GOT3 (cell line): ENCODE measurements around the gene SRGAP2C.
A peak's percentile ranks its signal among the peaks of the same experiment; 100 is the strongest.
"Not testable (repeated sequence)": the region's sequence is repeated elsewhere in the genome, so short reads cannot be mapped to it uniquely, and the experiment has no call there.

Experiments used
- DNase-seq: peaks from one replicate; lab custom pipeline; 2025; ENCODE audit warnings: mixed read lengths; lab: John Stamatoyannopoulos, UW

Gene SRGAP2C

DNA sequence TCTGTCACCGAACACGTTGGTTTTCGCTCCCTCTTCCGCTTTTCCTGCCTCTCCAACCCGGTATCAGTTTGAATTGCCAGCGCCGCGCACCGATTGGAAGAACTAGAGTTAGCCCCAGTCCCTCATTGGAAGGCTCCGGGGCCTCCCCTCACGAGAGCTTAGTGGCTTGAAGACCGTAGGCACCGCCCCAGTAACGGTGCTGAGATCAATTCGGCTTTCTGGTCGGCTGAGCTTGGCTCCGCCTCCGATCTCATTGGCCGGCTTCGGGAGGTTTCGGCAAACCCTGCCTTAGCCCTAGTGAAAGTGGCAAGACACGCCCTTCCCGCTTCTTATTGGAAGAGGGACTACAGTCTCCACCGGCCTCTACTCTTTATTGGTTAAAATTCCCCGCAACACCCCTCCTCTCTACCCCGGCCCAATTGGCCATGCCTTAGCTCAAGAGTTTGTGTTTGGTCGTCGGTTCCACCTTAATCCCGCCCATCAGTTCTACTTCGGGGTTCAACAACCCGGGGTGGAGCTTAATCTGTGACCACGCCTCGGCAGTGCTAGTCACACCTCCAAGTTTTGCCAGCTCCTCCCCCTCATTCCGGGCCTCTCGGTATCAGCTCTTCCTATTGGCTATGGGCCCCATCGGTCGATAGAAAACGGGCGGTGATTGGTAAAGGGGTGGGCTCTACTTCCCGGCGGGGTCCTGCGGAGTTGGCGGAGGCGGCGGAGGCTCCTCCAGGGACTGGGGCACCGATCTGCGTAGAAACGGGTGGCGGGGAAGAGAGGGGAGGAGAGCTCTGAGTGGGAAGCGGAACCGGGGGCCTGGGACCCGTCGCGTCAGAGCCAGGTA, at the start of gene SRGAP2C, which contains the start of gene FAM72B:
TSS of gene SRGAP2C (plus strand) at position 686 of the 838 bp plus-strand sequence. CDS start 2,472 bp downstream, outside the sequence.
TSS of gene FAM72B (minus strand) at position 51 of the 838 bp plus-strand sequence. CDS start 851 bp downstream, outside the sequence.
- DNase-seq: peak; percentile 62

DNA sequence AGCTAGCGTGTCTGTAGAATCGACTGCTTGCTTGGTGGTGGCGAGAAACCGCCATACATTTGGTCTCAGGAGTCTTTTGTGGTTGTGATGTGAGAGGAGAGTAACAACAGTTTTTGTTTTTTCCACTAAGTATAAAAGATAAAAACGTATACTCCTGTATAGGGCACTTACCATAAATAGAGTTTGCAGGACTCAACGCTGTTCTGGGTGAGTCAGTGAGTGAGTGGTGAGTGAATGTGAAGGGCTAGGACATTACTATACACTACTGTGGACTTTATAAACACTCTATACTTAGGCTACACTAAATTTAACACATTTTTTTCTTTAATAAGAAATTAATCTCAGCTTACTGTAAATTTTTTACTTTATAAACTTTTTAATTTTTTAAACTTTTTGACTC, 44.4 kb upstream of the SRGAP2C start:
- DNase-seq: not testable (repeated sequence)

DNA sequence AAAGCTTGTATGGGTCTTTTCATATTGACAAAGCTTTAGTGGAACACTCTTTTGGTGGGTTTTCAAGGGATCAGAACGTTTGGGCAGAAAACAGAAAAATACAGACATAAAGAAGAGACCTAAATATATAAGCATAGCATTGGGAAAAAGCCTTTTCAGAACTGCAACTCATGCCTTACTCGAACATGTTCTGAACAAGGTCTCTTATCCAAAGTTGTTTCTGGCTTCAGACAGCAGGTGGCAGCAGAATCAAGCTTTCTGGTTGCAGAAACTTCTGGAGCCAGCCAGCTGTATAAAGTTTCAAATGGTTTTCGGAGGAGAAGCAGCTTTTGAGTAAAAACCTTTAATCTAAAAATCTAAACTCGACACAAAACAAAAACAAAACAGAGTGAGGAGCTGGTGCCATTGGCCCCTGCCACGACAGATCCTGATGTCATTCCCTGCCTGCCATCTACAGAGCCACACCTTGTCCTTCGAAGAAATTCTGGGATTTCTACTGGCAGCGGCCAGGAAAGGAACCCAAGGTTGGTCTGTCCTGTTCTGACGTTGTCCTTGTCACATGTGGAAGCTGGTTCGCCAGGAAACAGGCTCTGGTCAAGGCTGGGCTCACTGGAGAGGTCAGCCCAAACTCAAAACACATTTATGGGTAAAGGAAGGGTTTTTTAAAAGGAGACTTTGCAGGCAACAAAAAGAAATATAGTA, 36.1 kb upstream of the SRGAP2C start:
- not testable (repeated sequence) for DNase-seq

DNA sequence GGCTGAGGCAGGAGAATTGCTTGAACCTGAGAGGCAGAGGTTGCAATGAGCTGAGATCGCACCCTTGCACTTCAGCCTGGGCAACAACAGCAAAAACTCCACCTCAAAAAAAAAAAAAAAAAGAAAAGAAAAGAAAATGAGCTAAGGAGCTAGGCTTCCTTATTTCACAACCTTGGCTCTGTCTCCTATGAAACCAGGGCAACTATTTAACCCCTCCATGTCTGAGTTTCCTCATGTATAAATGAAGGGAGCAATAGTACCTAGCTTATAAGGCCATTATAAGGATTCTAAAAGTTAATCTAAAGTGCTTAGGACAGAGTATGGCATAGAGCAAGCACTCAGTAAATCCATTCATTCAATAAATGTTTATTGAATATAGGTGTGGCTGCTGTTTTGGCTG, 33.5 kb upstream of the SRGAP2C start:
- not testable (repeated sequence) for DNase-seq

DNA sequence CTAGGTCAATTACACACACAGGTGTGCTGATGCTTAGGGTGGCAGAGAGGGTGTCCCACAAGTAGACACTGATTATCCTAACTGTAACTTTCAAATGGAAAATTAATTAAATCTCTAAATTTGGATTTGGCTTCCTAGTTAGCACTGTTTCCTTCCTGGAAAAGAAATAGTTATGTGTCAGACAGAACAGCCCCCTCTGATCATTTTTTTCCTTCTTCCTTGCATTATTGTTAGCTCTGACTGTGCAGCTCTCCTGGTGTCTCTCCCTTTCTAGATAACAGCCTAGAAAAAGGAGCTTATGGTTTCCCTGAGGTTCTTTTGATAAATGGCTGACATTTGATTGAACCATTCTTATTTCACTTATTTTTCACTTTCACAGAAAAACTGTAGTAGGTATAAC, 32.0 kb upstream of the SRGAP2C start:
- not testable (repeated sequence) for DNase-seq

DNA sequence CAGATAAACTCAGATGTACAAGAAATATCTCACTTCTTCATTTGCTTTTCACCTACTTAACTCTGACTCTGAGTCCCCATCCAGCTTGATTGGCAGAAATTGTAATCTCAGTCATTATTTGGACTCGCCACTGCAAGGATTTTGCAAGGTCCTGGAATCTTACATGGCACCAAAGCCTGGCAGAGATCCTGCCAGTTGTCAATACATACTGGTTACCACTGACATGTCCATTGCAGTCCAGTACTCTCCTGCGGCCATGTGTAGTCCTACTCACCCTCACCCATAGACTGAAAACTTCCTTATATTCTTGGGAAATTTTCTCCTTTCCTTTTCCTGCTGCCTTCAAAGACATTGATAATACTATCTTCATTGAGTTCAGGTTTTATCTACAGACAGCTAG, 30.0 kb upstream of the SRGAP2C start:
- DNase-seq: not testable (repeated sequence)

DNA sequence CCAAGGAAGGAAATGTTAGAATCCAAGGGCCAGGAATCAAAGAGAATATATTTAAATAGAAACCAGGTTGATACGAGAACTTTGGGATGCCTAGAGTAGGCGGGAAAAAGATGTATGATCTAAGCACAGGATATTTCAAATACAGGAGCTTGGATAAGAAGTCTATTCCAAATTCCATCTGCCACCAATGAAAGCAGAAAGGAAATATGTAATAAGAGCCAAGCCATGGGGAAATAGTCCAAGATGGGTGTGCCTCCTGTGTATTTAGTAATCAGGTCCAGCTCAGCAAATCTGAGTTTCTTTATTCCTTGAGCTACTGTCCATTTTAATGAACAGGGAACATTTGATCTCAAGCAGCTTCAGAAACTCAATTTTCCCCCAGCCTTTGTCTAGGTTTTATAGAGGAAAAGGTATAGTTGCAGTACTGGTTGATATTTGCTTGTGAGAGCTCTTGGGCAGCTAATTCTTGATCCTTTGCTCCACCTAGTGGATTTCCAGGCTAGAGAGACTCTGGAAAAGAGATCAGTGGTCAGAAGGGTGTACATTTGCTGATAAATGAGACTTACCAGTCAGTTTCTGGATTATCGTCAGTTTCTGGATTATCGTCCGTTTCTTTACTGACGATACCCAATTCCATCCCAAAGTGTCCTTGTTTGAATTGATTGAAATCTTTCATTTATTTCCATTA, 29.0 kb upstream of the SRGAP2C start:
- not testable (repeated sequence) for DNase-seq

DNA sequence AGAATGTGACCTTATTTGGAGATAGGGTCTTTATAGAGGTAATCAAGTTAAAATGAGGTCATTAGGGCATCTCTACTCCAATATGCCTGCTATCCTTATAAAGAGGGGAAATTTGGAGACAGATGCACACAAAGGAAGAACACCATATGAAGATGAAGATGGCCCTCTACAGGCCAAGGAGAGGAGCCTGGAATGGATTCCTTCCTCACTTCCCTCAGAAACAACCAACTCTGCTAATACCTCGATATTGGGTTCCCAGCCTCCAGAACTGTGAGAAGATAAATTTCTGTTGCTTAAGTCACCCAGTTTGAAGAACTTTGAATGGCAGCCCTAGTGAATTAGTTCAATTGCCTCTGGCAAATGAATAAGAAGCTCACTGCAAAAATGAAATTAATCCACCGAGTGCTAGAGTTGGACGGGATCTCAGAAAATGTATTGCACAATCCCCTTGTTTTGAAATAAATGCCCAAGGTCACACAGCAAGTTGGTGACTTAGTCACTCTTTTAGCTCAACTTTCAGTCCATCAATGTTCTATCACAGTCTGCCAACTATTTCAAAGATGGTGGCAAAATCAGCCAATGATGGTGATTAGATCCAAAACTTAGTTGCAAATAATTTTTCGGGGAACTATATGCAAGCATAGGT, 27.7 kb upstream of the SRGAP2C start:
- DNase-seq: not testable (repeated sequence)

DNA sequence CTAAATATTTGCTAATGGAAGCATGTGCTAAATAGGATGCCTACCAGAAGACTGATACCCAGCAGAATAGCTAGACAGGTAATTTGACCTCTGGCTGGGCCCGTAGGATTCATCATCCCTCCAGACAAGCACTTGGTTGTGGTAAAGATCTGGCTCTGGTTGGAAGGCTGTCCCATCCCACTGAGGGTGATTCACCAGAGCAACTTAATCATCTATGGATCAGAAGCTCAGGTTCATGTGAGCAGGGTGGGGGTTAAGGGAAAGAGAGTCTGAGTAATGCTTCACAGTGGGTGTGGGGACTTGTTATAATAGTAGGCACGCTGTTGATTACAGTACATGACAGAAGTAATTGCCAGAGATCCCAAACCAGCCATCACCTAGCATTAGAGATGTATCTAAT, 27.2 kb upstream of the SRGAP2C start:
- DNase-seq: not testable (repeated sequence)

DNA sequence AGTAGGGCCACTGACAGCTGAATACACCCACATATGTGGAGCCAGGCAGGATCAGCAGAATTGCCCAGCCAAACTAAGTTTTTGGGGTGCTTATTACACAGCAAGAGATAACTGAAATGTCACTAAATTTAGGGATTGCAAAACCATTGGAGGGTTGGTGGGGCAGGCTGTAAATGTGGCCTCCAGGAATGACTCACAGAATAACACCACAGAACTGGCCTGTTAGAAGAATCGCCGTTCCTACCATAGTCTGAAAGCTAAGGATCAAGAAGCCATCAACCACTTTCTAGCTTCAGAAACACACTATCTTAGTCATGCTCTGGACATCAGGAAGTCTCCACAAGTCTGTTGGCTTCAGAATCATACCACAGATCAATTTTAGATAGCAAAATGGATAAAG, 24.7 kb upstream of the SRGAP2C start:
- not testable (repeated sequence) for DNase-seq

DNA sequence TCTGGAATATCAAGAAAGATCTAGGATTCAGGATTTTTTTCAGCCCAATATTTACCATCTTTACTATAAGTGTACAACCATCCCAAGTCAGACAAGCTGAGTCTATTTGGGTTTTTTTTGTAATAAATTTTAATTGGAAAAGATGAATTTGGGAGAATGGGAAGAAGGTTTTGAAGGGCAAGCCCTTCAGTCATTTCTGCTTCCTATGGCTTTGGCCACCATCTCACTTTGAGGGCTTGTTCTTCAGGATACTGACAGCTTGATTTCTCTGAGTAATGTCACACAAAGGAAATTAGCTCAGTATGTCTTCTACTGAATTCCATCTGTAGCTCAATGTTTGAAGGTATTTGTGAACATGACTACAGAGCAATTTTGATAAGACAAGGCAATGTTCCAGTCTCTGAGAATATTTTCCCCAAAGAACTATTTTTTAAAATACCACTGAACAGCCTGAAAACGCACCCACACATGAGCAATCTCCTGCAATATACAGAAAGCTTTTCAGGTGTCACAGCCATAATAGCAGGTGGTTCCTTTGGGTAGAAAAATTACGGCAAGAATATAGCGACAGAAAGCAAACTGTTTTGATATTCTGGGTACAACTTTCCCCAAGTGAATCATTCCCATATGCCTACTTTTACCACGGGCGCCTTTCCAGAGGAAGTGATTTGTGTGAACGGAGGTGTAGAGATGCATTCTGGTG, 23.4 kb upstream of the SRGAP2C start:
- not testable (repeated sequence) for DNase-seq

DNA sequence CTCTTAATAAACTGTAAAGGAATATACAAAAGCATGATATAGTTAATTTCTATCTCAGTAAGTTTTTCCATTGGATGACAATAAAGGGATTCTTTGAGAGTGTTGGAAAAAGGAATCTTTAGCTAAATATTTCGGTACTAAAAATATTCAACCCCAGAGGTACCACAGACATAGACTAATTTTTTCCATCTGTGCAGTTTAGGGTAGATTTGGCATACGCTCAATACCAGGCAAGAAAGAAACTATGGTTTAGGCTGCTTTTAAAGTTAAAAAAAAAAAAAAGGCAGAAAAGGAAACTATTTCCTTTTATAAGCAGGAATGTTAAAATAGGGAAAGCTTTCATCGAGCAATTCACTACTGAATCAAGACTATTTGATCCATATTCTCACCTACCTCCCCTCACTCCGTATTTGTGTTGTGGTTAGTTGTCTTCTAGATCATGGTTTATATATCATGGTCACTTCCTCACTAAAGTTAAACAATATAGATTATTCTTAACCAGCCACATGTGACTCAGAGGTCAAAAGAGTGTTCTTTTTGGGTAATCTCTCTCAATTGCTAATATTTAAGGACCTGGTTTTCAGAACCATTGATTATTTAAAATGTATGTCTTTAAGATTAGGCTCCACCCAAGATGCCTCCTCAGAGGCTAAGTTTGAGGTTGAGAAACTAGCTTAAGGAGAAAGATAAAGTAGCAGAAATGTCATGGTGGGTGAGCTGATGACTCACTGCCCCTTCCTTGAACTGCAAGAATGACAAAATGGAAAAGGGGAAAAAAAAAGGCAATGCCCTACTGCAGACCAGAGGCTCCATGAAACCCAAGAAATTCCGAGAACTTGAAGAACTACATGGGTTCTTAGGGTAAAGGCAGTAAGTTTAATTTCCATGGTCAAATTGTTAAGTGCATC, 20.7 kb upstream of the SRGAP2C start:
- not testable (repeated sequence) for DNase-seq

DNA sequence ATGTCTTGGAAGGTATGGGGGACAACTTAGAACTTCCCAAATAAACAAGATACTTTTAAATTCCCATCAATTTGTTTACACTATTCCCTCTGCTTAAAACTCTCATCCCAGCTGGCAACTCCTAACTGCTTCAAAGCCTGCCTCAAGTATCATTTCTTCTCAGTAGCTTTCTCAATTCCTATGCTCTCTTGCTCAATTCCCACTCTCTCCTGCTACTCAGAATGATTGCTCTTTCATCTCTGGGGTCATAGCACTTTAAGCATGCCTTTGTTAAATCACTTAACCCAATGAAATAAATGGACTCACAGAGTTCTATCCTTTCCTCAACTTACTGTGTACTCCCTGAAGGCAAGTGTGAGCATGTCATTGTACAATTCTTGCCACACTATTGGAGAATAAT, 19.5 kb upstream of the SRGAP2C start:
- not testable (repeated sequence) for DNase-seq

DNA sequence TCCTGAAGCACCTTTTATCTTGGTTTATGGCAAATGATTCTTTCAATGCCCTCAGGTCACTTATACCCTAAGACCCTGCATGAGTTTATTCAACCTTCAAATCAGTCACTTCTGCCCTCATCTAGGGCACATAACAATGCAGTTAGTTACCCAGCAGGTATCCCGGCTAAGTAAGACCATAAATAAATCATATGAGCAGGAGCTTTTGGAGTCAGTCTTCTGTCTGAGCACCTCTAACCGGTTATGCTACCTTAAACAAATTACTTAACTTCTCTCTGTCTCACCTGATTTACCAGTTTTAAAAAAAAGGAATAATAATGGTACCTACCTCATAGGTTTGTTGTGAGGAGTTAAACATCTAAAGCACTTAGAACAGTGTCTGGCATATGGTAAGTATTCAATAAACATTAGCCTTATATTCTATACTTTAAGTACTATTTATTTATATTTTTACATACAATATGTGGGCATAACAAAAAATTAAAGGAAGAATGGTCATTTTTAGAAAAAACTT, 17.5 kb upstream of the SRGAP2C start:
- DNase-seq: not testable (repeated sequence)

DNA sequence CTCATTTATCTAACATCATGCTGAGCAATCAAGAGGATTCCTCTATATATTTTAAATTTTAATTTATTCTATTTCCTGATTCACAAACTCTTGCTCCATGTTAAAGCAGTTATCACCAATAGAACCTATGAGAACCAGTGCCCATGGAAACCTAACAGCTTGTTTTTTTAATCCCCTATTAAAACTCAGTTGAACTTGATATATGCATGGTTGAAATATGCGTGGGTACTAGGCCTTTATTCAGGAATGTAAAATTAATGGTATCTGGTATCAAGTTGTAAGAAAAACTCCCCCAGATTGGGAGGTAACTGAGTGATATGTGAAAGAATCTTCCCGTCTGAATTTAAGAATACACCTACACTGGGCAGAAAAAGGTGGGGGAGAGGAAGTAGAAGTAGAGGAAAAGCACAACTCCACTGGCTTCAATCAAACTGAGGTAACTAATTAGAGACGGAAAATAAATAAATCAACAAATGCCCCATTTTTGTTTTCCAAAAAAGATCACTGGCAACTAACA, 16.6 kb upstream of the SRGAP2C start:
- DNase-seq: not testable (repeated sequence)

DNA sequence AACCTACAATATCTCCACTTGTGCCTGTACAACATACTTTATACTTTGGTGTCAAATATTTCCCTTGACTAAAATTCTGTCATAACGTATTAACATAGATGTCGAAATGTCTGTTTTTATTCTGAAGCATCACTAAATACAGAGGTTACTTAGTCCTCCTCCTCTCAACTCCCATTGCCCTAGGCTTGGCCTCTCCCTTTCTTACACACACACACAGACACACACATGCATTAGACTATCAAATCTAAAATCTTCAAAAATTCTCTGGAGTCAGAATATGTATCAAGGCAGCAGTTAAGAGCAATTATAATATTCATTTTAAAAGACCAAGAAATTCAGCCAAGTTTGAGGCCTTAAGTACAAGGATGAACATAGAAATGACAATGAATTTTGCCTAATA, 8.1 kb upstream of the SRGAP2C start:
- not testable (repeated sequence) for DNase-seq

DNA sequence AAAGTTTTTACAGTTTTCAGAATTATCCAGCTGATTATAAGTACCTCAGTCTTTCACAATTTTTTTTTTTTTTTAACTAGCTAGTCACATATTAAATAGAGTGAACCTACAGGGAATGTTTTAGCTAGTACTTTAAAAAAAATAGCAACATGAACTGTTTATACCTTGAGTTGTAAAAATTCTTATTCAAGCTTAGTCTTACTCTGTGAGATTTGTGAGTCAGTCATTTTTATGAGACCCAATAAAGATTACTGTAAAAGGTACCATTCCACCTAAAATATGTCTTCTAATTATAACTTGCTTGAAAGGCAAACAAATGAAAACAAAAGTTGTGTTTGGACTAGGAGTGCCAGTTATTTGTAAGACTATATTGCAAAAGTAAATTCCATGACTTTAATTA, 6.6 kb upstream of the SRGAP2C start:
- DNase-seq: not testable (repeated sequence)

DNA sequence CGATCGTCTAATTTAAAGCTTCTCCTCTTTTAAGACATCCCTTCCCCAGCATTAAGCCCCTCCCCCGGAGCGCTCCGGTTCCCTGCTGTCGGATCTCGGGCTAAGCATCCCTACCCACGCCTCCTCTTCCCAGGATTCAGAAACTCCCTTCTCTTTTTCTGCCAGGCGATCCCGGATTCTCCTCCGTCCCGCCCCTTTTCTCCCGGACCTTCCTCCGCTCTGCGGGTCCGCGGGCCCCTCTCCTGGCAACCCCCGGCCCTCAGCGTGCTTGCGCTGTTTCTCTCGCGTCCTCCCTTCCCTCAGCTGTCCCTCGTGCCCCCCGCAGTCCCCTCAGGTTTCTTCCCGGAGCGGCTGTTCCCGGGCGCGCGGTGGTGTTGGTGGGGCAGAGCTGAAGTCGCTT, 908 bp upstream of the SRGAP2C start:
- DNase-seq: not testable (repeated sequence)

DNA sequence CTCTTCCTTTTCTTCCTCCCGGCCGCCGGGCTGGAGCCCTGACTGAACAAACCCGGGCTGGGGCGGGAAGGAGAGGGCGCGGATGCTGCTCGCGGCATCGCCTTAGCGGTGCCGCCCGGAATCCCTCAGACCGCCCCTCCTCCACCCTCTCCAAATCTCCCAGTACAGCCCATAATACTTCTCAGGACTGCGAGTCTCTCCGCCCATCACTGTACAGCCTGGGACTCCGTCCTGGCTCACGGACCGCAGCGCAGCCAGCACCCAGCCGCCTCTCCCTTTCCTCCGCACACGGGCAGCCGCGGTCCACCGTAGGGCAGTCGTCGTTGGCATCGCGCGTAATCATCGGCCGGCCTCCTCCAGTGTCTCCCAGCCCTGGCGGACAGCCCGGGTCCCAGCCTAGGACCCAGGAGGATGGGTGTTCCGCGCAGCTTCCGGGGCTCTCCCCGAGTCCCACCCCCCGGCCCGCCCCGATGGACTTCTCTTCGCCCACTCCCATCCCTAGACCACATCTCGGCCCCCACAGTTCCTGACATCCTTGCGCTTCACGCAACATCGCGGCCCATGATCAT, 449 bp downstream of the SRGAP2C start:
- not testable (repeated sequence) for DNase-seq
